ENCODE measurements around the gene IFT25. TPM values are rescaled to one million over a fixed set of nuclear protein-coding genes. Genes with fewer than 3 reads are reported as not detected.
"Not testable (repeated sequence)": the region's sequence is repeated elsewhere in the genome, so short reads cannot be mapped to it uniquely, and the experiment has no call there.

Gene IFT25
- total RNA-seq, 4 donors from 2014 or later = 17.4 to 20.8 (median 17.6) TPM

- WGBS = 87% methylated on average over 13 of the region's 13 CpGs
- peak overlapping the region; percentile 17 to 86 (median 74) for H3K27ac ChIP-seq (replicated peaks in 1 of 4)
- H3K9me3 ChIP-seq = no peaks in the 10 kb centered on the region
- peaks cover 0 to 27% (median 21%) of the 10 kb centered on the region in 4 donors for H3K4me1 ChIP-seq
- peaks cover 0 to 7% (median 0%) of the 10 kb centered on the region in 4 donors for H3K36me3 ChIP-seq
- no peaks in the 10 kb centered on the region for H3K27me3 ChIP-seq
- DNase-seq (ENCODE audit: extremely low spot score) = no peak
- TF ChIP-seq POLR2AphosphoS5 (IDR thresholded peaks at IDR 0.05) (no peak), POLR2A (IDR thresholded peaks at IDR 0.05; ENCODE audit: low read depth) (no peak), EP300 (IDR thresholded peaks at IDR 0.05) (no peak), CTCF (IDR thresholded peaks at IDR 0.05) (no peak)
- H3K4me3 ChIP-seq = no peak overlapping the region
- intact Hi-C loops (cut with DNase I) = no loop called here
Observed at GRCh38 chr1:53979712-53980450, 34.4 kb upstream of the IFT25 start.

GRCh38 chr1:53975861-53976260, 30.4 kb upstream of the IFT25 start:
- TF ChIP-seq CTCF (IDR thresholded peaks at IDR 0.05) (no peak), EP300 (IDR thresholded peaks at IDR 0.05) (no peak), POLR2A (IDR thresholded peaks at IDR 0.05; ENCODE audit: low read depth) (no peak)
- Histone ChIP-seq H3K36me3 (peaks cover 0 to 18% (median 7%) of the 10 kb centered on the region in 4 donors), H3K27me3 (no peaks in the 10 kb centered on the region), H3K4me1 (peaks cover 0 to 19% (median 0%) of the 10 kb centered on the region in 4 donors), H3K9me3 (no peaks in the 10 kb centered on the region), H3K27ac (replicated peaks in 1 of 4) (peak overlapping the region in 2 of 4 donors; percentile 30 to 44), H3K4me3 (no peak overlapping the region)
- WGBS = 98% methylated on average over 7 of the region's 7 CpGs
- no peak for DNase-seq (ENCODE audit: extremely low spot score)
- intact Hi-C loops (cut with DNase I) = no loop called here

- H3K27me3 ChIP-seq = no peaks in the 10 kb centered on the region
- intact Hi-C loops (cut with DNase I) = no loop called here
- no peaks in the 10 kb centered on the region for H3K9me3 ChIP-seq
- 71% methylated on average over 2 of the region's 2 CpGs for WGBS
- DNase-seq (ENCODE audit: extremely low spot score) = no peak
- no peak overlapping the region for H3K4me3 ChIP-seq
- peak overlapping the region in 3 of 4 donors; percentile 41 to 58 (median 48) for H3K27ac ChIP-seq (replicated peaks in 1 of 4)
- H3K36me3 ChIP-seq = peaks cover 4 to 59% (median 44%) of the 10 kb centered on the region in 4 donors
- peaks cover 0 to 15% (median 0%) of the 10 kb centered on the region in 4 donors for H3K4me1 ChIP-seq
- TF ChIP-seq CTCF (IDR thresholded peaks at IDR 0.05) (no peak), POLR2A (IDR thresholded peaks at IDR 0.05; ENCODE audit: low read depth) (no peak), POLR2AphosphoS5 (IDR thresholded peaks at IDR 0.05) (no peak), EP300 (IDR thresholded peaks at IDR 0.05) (no peak)
Observed at GRCh38 chr1:53971718-53972117, 26.2 kb upstream of the IFT25 start.

GRCh38 chr1:53969323-53969722, 23.8 kb upstream of the IFT25 start:
- DNase-seq (ENCODE audit: extremely low spot score); H3K4me3 ChIP-seq; H3K27me3 ChIP-seq; intact Hi-C loops (cut with DNase I); H3K27ac ChIP-seq (replicated peaks in 1 of 4); H3K9me3 ChIP-seq: not testable (repeated sequence)
- Histone ChIP-seq H3K36me3 (peaks cover 14 to 69% (median 57%) of the 10 kb centered on the region in 4 donors), H3K4me1 (peaks cover 0 to 15% (median 0%) of the 10 kb centered on the region in 4 donors)
- WGBS = 90% methylated on average over 2 of the region's 2 CpGs

GRCh38 chr1:53968125-53968513, 22.6 kb upstream of the IFT25 start:
- 96% methylated on average over 2 of the region's 2 CpGs for WGBS
- Histone ChIP-seq H3K27me3 (no peaks in the 10 kb centered on the region), H3K4me1 (peaks cover 0 to 14% (median 0%) of the 10 kb centered on the region in 4 donors), H3K36me3 (peaks cover 26 to 81% (median 69%) of the 10 kb centered on the region in 4 donors), H3K9me3 (no peaks in the 10 kb centered on the region), H3K4me3 (no peak overlapping the region), H3K27ac (replicated peaks in 1 of 4) (no peak overlapping the region)
- intact Hi-C loops (cut with DNase I) = no loop called here
- no peak for DNase-seq (ENCODE audit: extremely low spot score)
- TF ChIP-seq EP300 (IDR thresholded peaks at IDR 0.05) (no peak), CTCF (IDR thresholded peaks at IDR 0.05) (no peak), POLR2AphosphoS5 (IDR thresholded peaks at IDR 0.05) (no peak), POLR2A (IDR thresholded peaks at IDR 0.05; ENCODE audit: low read depth) (no peak)
